Neural cell (in vitro differentiated cells): ENCODE data around the gene MDH2.

ENCODE experiments used
- EP300 ChIP-seq: fragments of 450-650 bp; conservative IDR thresholded peaks from 2 replicates; pipeline ENCODE4 v1.6.1; 2014; ENCODE audit warnings: antibody characterized with exemption, mild to moderate bottlenecking, moderate library complexity; ENCODE audit not compliant: poor library complexity, severe bottlenecking
- EZH2 ChIP-seq: fragments of 200-600, 300-800 bp; shearing (Covaris generic), sonication (generic); IDR thresholded peaks from 2 replicates; pipeline ENCODE4 v1.6.1; 2014; ENCODE audit warnings: antibody characterized with exemption, low read length, borderline replicate concordance, mild to moderate bottlenecking; ENCODE audit not compliant: insufficient read depth, poor library complexity, severe bottlenecking
- MXI1 ChIP-seq: fragments of 450-650 bp; conservative IDR thresholded peaks from 2 replicates; pipeline ENCODE4 v1.6.1; 2014; ENCODE audit warnings: antibody characterized with exemption, mild to moderate bottlenecking; ENCODE audit not compliant: poor library complexity, severe bottlenecking
- POLR2AphosphoS5 ChIP-seq: IDR thresholded peaks from 2 replicates; pipeline ENCODE4 v1.6.1; 2012
- RAD21 ChIP-seq: fragments of 450-650 bp; conservative IDR thresholded peaks from 2 replicates; pipeline ENCODE4 v1.6.1; 2014; ENCODE audit warnings: antibody characterized with exemption, mild to moderate bottlenecking, moderate library complexity
- REST ChIP-seq: IDR thresholded peaks from 2 replicates; pipeline ENCODE4 v1.6.1; 2012; ENCODE audit warnings: borderline replicate concordance
- TAF1 ChIP-seq: IDR thresholded peaks from 2 replicates; pipeline ENCODE4 v1.6.1; 2012; ENCODE audit warnings: low read depth
- TF ChIP-seq, protein P1 (sequence below): fragments of 450-650 bp; IDR thresholded peaks from 2 replicates; pipeline ENCODE4 v1.5.1; 2014; ENCODE audit warnings: antibody characterized with exemption, mild to moderate bottlenecking, moderate library complexity; ENCODE audit not compliant: poor library complexity, severe bottlenecking

- TF ChIP-seq, protein P1, sequence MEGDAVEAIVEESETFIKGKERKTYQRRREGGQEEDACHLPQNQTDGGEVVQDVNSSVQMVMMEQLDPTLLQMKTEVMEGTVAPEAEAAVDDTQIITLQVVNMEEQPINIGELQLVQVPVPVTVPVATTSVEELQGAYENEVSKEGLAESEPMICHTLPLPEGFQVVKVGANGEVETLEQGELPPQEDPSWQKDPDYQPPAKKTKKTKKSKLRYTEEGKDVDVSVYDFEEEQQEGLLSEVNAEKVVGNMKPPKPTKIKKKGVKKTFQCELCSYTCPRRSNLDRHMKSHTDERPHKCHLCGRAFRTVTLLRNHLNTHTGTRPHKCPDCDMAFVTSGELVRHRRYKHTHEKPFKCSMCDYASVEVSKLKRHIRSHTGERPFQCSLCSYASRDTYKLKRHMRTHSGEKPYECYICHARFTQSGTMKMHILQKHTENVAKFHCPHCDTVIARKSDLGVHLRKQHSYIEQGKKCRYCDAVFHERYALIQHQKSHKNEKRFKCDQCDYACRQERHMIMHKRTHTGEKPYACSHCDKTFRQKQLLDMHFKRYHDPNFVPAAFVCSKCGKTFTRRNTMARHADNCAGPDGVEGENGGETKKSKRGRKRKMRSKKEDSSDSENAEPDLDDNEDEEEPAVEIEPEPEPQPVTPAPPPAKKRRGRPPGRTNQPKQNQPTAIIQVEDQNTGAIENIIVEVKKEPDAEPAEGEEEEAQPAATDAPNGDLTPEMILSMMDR = no peak
- no peak for TF ChIP-seq POLR2AphosphoS5
- TF ChIP-seq EZH2 = no peak
- no peak for TF ChIP-seq EP300
- no peak for TF ChIP-seq TAF1
- TF ChIP-seq MXI1 = no peak
- TF ChIP-seq REST = no peak
- no peak for TF ChIP-seq RAD21
Measured at GRCh38 chr7:76108540-76109233, 60.8 kb downstream of the MDH2 start.
